Left kidney (tissue), 2 donors: Measurements from ENCODE around the gene NLRP1. TPM values are rescaled to one million over a fixed set of nuclear protein-coding genes. Genes with fewer than 3 reads are reported as not detected.

Source experiments
- DNase-seq: peaks from one replicate; pipeline ENCODE4 v3.0.0-alpha.2; 2013
- polyA plus RNA-seq: library from polyadenylated mRNA; unstranded; fragments of 120-200 nt; gene quantifications from one replicate; pipeline ENCODE4 v1.2.1, GENCODE V29; 2013; ENCODE audit not compliant: insufficient read length

Gene NLRP1
- polyA plus RNA-seq, 1 donor: 37.6 TPM

DNA sequence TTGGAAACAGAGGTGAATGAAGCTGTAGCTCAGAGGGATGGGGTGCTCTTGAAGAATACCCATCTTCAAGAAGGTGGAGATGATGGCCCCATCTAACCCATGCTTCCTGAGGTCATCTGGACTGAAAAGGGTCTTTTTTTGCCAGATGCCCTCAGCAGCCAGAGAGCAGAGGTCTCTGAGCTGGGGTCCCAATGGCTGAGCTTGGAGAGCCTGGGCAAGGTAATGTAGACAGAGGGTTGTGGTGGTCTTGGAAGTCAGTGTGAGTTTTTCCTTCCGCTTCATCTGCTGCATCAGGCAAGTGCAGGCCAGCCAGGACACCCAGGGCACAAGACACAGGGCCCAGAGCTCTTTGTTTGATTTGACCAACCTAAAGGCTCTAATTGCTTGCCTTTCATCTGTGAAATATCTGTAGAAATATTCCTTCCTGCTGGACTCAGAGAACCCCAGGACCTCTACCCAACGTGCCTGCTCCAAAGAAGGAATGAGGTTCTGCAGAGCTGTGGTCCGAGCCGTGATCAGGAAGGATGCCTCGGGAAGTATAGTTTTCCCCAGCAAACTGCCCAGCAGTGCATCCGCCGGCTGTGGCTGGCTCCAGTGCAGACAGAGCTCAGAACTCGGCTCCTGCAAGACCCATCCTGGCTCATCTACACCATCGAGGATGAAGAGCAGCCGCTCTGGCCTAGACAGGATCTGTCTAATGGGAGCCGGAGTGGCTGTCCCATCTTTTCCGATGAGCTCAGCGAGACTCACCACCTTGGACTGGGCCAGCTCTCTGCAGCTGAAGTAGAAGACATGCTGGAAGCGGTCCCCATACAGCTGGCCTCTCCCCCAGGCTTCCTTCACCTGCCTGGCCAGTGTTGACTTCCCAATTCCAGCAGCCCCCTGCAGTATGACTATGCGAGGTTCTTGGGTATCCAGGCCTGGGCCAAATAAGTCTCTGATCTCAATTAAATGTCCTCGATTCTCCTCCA is 25.2 kb downstream of the NLRP1 start:
- no peak for DNase-seq

- no peak for DNase-seq
These were observed 26.3 kb downstream of the NLRP1 start for GRCh38 chr17:5557990-5558389.

DNA sequence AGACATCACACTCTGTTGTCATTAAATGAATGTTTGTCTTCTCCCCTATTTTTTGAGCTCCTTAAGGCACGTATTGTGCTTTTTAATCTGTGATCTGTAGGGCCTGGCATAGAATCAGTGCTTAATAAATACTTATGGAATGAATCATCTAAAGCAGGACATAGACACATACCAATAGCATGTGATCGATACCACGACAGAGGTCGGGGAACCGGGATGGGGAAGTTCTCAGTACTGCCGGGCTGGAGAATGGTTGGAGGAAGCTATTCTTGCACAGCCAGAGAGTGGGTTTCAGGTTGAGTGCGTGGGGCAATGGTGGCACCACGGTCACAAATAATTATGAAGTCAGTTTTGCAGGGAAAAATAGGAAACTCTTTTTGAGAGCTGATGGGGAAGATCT is 26.8 kb downstream of the NLRP1 start:
- no peak for DNase-seq

DNA sequence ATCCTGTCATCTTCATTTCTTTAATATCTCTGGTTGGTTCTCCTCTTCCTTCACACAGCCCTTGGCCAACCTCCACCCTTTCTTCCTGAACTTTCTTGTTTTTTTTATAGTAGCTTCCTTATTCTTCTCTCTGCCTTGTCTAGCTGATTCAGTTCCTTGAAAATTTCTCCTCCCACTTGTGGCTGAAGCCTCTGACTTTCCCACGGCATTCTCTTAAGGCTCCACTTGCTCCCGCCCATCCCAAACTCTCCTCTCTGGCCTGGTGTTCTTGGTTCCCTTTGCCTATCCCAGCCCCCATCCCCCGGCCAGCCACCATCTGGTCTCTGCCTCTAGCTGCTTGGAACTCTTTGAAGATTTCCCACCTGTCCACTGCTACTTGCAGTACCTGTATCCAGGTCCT is 29.1 kb downstream of the NLRP1 start:
- DNase-seq: no peak

- no peak for DNase-seq
These were observed 30.8 kb downstream of the NLRP1 start for GRCh38 chr17:5553479-5553878.

- DNase-seq: no peak
These were observed 31.5 kb downstream of the NLRP1 start for GRCh38 chr17:5552841-5553240.

DNA sequence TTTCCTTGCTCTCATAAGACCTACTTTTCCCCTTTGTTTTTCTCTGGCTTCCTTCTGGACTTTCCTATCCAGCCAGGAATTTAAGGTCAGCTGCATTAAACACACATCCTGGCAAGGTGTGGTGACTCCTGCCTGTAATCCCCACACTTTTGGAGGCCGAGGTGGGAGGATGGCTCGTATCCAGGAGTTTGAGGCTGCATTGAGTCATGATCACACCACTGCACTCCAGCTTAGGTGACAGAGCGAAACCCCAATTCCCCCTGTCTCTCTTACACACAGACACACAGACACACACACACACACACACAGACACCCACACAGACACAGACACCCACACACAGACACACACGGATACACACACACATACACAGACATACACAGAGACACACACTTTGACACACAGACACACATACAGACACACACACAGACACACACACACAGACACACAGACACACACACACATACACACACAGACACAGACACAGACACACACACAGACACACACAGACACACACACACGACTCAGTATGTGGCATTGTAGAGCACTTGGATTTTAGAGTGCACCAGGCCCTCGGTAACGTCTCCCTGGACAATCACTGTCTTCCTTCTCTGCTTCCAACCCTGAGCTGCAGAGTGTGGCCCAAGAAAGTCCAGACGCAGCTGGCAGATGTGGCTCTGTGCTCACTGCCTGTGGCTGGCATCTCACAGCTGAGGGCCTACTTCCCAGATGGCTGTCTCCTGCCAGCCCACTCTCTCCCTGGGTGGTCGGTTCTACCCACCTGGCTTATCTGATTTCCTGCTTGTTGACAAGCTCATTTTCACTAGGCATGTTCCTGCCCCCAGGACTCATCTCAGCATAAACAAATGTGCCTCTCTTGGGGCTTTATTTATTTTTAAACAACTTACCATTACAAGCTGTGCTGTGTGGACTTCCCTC is 39.0 kb downstream of the NLRP1 start:
- DNase-seq: no peak

DNA sequence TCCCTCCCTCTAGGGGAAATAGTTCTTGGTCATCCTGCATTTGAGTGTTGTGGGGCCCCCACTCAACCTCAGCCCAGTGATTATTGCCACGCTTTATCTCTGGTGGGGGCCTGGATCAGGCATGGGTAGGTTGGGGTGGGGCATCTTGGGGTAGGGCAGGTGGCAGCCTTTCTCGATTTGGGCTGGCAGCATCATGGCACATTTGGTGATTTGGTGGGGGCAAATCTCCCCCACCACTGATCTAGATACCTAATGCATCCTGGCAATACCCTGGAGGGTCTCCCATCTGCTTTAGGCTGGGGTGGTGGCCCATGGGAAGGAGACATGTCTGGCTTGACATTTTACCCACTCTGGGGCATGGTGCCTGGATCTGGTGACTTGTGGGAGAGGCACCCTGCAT is 40.2 kb downstream of the NLRP1 start:
- no peak for DNase-seq

DNA sequence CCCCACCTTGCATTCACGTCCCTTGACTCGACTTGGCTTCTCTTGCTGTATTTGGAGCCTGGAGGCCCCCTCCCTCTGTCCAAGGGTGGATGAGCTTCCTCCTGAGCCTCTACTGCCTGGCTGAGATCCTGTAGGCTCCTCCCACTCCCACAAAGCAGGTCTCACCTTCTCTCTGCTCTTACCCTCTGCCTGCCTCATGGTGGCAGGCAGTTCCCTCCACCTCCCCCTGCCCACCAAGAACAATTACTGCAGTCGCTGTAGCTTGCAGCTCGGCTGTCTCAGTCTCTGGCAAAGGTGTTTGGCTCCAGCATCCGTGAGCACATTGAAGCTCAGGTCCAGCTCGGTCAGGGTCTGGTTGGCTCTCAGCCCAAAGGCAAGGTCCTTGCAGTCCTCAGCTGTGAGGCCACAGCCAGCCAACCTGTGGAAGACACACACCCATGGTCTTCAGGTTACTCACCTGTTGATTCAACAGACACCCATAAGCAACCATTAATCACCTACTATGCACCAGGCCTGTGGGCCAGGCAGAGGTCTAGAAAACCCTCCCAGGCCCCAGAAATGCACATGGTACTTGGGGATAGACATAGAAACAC is 42.6 kb downstream of the NLRP1 start:
- DNase-seq: no peak

DNA sequence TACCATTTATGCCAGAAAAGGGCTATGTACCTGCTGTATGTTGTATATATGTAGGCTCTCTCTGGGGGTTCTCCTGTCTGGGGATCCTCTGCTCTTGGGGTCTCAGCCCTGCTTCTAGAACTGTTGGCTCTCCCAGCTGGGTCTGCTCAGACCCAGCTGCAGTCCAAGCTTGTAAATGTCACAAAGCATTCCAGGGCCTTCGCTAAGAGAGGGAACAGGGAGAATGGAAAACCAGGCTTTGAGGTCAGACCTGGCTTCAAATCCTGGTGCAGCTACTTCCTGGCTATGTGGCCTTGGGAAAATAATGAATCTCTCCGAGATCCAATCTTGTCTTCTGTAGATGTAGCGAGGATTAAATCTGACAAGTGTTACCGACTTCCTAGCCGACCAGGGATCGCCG is 44.0 kb downstream of the NLRP1 start:
- DNase-seq: no peak

DNA sequence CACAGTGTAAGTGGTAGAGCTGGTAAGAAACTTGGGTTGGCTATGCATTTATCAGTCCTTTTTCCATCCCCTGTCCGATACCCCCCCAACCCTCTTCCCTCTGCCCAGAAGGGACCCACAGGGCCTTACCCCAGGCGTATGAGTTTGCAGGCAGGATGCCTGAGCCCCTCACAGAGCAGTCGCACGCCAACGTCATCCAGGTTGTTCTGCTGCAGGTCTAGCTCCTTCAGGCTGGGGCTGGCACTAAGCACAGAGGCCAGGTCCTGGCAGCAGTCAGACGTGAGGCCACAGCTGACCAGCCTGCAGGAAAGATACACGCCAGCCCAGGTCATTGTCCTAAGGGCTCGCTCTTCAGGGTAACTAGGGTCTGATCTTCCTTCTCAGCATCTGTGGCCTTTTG is 45.0 kb downstream of the NLRP1 start:
- DNase-seq: no peak

DNA sequence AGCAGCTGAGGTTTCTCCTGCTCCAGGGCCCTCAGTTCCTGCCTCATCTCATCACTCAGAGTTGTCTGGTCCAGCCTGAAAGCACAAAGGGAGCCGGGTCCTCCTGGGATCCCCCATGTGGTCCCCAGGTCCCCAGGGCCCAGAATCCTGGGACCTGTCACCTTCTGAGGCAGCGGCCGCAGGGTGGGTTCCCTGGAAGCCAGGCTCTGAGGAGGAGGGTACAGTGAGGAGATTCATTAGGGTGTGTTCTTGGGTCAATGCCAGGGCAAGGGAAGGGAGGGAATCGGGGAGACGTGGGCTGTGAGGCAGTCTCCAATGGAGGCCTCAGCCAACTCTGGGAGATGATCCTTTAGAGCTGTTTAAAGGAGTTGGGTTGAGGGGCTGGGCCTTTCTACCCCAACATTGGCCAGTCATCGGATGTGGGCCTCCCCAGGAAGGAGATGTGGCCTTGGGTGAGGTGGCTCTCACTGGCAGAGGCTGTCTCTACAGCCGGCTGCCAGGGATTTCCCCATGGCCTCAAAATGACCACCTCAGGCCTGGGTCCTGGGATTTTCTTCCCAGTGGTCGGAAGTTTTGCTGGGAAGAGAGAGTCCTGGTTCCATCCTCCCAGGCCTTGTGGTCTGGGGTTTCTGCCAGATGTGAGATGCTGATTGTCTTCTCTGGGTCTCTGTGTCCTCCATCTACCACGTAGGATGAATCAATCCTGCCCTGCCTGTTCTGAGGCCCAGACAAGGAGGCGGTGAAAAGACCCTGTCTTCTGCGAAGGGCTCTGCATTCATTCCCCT is 47.3 kb downstream of the NLRP1 start:
- DNase-seq: no peak

DNA sequence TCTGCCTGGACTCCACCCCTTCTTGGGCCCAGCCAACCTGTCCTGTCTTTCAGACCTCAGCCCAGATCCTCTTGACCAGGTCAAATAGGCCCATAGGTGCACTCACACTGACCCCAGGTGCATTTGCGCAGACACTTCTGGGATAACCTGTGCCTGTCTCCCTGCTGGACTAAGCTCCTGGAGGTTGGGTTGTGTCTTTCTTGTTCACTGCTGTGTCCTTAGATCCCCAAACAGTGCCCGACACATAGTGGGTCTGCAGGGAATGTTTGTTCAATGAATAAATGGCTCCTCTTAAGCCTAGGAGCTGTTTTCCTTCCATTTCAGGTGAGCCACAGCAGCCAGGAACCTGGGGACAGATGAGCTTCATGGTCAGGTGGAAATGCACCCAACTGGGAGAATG is 48.9 kb downstream of the NLRP1 start:
- no peak for DNase-seq

- DNase-seq: no peak
These were observed 50.6 kb downstream of the NLRP1 start for GRCh38 chr17:5533486-5534315.

DNA sequence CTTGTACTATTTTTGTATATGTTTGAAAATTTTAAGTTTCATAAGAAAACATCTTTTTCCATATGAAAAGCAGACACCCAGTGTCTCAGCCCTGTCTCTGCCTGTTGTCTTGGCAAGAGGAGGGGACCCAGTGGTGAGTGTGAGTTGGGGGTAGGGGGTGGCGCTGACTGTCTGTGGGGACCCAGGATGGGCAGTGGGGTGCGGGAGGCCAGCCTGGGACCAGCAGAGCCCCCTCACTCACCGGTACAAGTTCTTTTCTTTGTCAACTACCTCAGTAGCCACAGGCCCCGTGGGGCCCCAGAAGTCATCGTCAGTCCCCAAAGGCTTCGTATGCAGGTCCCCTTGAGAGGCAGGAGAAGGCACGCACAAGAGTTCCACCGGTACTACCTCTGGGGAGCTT is 51.7 kb downstream of the NLRP1 start:
- DNase-seq: no peak

- no peak for DNase-seq
These were observed 53.3 kb downstream of the NLRP1 start for GRCh38 chr17:5531085-5531418.

DNA sequence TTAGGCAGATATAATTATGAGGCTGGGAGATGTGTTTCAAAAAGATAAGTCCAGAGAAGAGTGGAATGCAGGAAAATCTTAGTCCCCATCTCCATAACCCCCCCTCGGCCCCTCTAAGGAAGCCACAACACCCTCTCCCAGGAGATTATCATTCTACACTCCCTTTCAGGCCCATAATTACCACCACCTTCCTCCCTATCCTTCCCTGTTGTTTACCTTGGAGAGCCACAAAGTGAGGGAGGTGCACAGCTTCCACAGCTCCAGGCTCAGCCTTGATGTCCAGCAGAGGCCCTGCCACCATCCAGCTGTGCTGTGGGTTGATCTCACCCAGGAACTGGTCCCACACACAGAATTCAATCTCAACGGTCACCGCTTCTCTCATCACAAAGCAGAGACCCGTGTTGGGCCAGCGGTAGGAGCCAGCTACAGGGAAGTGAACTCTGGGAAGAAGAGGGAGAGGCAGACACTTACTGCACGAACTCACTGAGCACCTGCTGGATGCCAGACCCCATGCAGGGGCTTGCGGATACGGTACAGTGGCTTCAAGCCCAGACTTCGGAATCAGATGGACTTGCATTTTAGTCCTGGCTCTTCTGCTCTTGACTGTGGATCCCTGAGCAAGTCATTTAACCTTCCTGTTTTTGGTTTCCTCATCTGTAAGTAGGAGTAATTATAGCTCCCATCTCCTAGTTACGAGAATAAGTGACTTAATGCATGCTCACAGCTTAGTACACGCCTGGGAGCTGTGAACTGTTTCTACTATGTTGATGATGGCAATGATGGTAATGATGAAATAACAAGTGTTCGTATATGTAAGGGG is 53.8 kb downstream of the NLRP1 start:
- no peak for DNase-seq

- no peak for DNase-seq
These were observed 56.6 kb downstream of the NLRP1 start for GRCh38 chr17:5527601-5528250.

DNA sequence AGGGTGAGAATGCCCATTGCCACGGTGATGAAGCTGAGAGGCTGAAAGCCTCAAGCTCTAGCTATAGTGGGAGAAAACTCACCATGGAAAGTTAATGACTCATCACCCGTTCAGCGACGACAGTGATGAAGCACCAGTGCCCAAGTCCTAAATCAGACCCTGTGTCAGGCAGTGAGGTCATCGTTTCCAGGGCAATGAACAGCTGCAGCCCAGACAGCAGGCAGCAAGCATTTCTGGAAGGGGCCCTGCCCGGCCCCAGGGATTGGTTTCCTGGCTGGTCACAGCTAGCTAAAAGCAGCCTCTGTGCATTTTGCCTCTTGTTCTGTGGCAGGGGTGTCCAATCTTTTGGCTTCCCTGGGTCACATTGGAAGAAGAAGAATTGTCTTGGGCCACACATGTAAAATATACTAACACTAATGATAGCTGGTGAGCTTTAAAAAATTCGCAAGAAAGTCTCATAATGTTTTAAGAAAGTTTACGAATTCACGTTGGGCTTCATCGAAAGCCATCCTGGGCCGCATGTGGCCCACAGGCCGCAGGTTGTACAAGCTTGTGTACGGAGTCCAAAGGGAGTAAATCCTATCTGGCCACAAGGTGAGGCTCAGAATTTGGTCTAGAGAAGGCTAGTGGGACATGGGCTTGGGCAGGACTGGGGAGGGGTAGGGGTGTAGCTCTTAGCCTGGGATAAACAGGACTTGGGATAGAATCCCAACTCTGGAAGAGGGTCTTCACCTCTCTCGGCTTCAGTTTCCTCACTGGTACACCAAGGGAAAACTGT is 57.3 kb downstream of the NLRP1 start:
- DNase-seq: peak; percentile 92
